ENCODE results near the gene UVRAG.

GRCh38 chr11:75920848-75921247 lies 105.8 kb downstream of the UVRAG start:
- TF ChIP-seq CTCF (IDR thresholded peaks at IDR 0.05 in 8 of 11, conservative IDR thresholded peaks at IDR 0.05 in 3 of 11) (no peak), POLR2A (IDR thresholded peaks at IDR 0.05) (no peak)

Measured in spleen (tissue), 7 donors.